Stimulated activated CD8-positive, alpha-beta memory T cell treated with anti-CD3 and anti-CD28 coated beads, Interleukin-15, amount 100 ng/mL, for 24 hours (primary cell): ENCODE results near the gene PDZD2.

Experiments
- DNase-seq: peaks from one replicate; pipeline ENCODE4 v3.0.0-alpha.2; 2020; ENCODE audit warnings: low read depth

Gene PDZD2

GRCh38 chr5:31825518-31826068 lies 186.7 kb downstream of the PDZD2 start:
- no peak for DNase-seq

GRCh38 chr5:31827867-31828266 lies 188.9 kb downstream of the PDZD2 start:
- DNase-seq = no peak

GRCh38 chr5:31832966-31833365 lies 194.0 kb downstream of the PDZD2 start:
- DNase-seq = no peak

GRCh38 chr5:31833710-31834109 lies 194.8 kb downstream of the PDZD2 start:
- DNase-seq = no peak

- no peak for DNase-seq
Observed at GRCh38 chr5:31844622-31845345, 205.9 kb downstream of the PDZD2 start.

- no peak for DNase-seq
Observed at GRCh38 chr5:31845361-31845760, 206.4 kb downstream of the PDZD2 start.

GRCh38 chr5:31846934-31847333 lies 208.0 kb downstream of the PDZD2 start:
- DNase-seq = no peak

GRCh38 chr5:31847354-31847753 lies 208.4 kb downstream of the PDZD2 start:
- DNase-seq = no peak

- no peak for DNase-seq
Observed at GRCh38 chr5:31850981-31851689, 212.2 kb downstream of the PDZD2 start.

GRCh38 chr5:31853398-31854135 lies 214.6 kb downstream of the PDZD2 start:
- DNase-seq = no peak

GRCh38 chr5:31854181-31855133 lies 215.5 kb downstream of the PDZD2 start:
- DNase-seq = no peak

GRCh38 chr5:31855134-31856040 lies 216.5 kb downstream of the PDZD2 start:
- no peak for DNase-seq

GRCh38 chr5:31859096-31859495 lies 220.2 kb downstream of the PDZD2 start:
- DNase-seq = no peak

GRCh38 chr5:31860278-31860677 lies 221.3 kb downstream of the PDZD2 start:
- DNase-seq = no peak

GRCh38 chr5:31860726-31861433 lies 221.9 kb downstream of the PDZD2 start:
- DNase-seq = no peak

GRCh38 chr5:31861601-31862000 lies 222.7 kb downstream of the PDZD2 start:
- no peak for DNase-seq

GRCh38 chr5:31863991-31864411 lies 225.1 kb downstream of the PDZD2 start:
- no peak for DNase-seq

- DNase-seq = no peak
Observed at GRCh38 chr5:31866166-31866565, 227.2 kb downstream of the PDZD2 start.

- DNase-seq = no peak
Observed at GRCh38 chr5:31867219-31867618, 228.3 kb downstream of the PDZD2 start.

GRCh38 chr5:31880449-31880848 lies 241.5 kb downstream of the PDZD2 start:
- no peak for DNase-seq
